Measurements from ENCODE around the gene ZNF775.

The ZNF775 gene

GRCh38 chr7:150357270-150357669, 21.9 kb upstream of the ZNF775 start:
- TF ChIP-seq, protein P1, sequence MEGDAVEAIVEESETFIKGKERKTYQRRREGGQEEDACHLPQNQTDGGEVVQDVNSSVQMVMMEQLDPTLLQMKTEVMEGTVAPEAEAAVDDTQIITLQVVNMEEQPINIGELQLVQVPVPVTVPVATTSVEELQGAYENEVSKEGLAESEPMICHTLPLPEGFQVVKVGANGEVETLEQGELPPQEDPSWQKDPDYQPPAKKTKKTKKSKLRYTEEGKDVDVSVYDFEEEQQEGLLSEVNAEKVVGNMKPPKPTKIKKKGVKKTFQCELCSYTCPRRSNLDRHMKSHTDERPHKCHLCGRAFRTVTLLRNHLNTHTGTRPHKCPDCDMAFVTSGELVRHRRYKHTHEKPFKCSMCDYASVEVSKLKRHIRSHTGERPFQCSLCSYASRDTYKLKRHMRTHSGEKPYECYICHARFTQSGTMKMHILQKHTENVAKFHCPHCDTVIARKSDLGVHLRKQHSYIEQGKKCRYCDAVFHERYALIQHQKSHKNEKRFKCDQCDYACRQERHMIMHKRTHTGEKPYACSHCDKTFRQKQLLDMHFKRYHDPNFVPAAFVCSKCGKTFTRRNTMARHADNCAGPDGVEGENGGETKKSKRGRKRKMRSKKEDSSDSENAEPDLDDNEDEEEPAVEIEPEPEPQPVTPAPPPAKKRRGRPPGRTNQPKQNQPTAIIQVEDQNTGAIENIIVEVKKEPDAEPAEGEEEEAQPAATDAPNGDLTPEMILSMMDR (IDR thresholded peaks at IDR 0.05; ENCODE audit: low read depth, low read length, missing control alignments): no peak
- DNase-seq (ENCODE audit: extremely low read depth, low read depth): no peak
- no peak overlapping the region for H3K4me3 ChIP-seq (replicated peaks; ENCODE audit: low read depth, low read length)

DNA sequence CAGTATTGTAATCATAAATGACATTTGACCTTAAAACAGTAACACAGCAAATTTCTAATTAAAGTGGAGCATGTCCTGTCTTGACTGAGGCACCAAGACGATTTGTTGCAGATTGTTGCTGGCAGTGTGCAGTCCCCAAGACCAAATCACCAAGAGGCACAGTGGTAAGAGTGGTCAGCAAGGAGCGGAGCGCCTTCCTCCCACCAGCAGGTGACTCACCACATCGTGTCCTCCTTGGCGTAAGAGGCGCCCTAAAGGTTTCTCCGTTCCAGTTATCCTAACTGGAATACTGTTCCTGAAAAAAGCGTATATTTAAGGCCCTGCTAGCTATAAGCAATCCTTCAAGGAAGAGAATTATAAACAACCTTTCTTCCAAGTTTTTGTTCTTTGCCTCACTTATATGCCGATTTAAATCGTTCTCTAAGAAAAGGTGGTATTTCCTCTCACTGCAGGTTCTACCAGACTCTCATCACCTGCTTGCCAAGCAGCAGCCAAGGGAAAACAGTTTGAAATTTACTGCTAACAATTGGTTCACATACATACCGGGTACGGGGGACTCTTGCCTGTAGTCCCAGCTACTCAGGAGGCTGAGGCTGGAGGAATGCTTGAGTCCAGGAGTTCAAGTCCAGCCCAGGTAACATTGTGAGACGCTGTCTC, 21.2 kb upstream of the ZNF775 start:
- DNase-seq (ENCODE audit: extremely low read depth, low read depth): no peak
- TF ChIP-seq, protein P1 (IDR thresholded peaks at IDR 0.05; ENCODE audit: low read depth, low read length, missing control alignments): no peak
- H3K4me3 ChIP-seq (replicated peaks; ENCODE audit: low read depth, low read length): no peak overlapping the region

- no peak for DNase-seq (ENCODE audit: extremely low read depth, low read depth)
- TF ChIP-seq, protein P1 (IDR thresholded peaks at IDR 0.05; ENCODE audit: low read depth, low read length, missing control alignments): no peak
- no peak overlapping the region for H3K4me3 ChIP-seq (replicated peaks; ENCODE audit: low read depth, low read length)
These were observed 20.7 kb upstream of the ZNF775 start for GRCh38 chr7:150358433-150358832.

GRCh38 chr7:150358988-150359621, 20.0 kb upstream of the ZNF775 start:
- H3K4me3 ChIP-seq (replicated peaks; ENCODE audit: low read depth, low read length): no peak overlapping the region
- TF ChIP-seq, protein P1 (IDR thresholded peaks at IDR 0.05; ENCODE audit: low read depth, low read length, missing control alignments): no peak

GRCh38 chr7:150359622-150360362, 19.3 kb upstream of the ZNF775 start:
- TF ChIP-seq, protein P1 (IDR thresholded peaks at IDR 0.05; ENCODE audit: low read depth, low read length, missing control alignments): no peak
- H3K4me3 ChIP-seq (replicated peaks; ENCODE audit: low read depth, low read length): no peak overlapping the region
- DNase-seq (ENCODE audit: extremely low read depth, low read depth): no peak

More at GRCh38 chr7:150358988-150359621, 20.0 kb upstream of the ZNF775 start:
- no peak for DNase-seq (ENCODE audit: extremely low read depth, low read depth)

GRCh38 chr7:150360363-150361058, 18.6 kb upstream of the ZNF775 start:
- TF ChIP-seq, protein P1 (IDR thresholded peaks at IDR 0.05; ENCODE audit: low read depth, low read length, missing control alignments): no peak
- no peak overlapping the region for H3K4me3 ChIP-seq (replicated peaks; ENCODE audit: low read depth, low read length)
- no peak for DNase-seq (ENCODE audit: extremely low read depth, low read depth)
